Activated gamma-delta T cell (primary cell): Measurements from ENCODE around the gene DIO1.

Experiments used
- DNase-seq: peaks from one replicate; lab custom pipeline; 2025; lab: John Stamatoyannopoulos, UW

Gene DIO1

DNA sequence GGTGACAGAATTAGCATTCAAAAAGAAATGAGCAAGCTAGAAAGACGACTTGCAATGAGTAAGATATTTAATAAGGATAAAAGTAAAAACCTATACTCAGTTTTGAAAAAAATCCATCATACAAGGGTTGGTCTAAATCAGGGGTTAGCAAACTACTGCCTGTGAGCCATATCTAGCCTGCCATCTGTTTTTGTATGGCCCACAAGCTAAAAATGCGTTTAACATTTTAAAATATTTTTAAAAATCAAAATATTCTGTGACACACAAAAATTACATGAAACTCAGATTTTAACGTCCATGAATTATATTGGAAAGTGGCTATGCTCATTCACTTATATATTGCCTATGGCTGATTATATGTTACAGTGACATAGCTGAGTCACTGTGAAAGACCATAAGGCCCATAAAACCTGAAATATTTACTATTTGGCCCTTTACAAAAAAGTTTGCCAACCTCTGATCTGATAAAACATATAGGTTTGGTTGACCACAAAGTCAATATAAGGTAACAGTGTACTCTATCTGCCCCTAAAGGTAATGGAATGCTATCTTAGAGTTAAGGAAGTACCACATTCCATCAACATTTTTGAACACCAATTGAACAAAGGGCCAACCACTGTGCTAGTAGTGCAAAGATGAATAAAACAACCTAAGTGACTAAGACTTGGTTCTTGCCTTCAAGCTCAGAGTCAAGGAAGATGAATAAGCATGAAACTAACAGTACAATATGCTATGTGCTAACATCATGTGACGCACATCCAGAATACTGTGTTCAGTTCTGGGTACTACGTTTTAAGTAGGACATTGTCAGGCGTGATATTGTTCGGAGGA is 48.4 kb downstream of the DIO1 start:
- DNase-seq: no peak

DNA sequence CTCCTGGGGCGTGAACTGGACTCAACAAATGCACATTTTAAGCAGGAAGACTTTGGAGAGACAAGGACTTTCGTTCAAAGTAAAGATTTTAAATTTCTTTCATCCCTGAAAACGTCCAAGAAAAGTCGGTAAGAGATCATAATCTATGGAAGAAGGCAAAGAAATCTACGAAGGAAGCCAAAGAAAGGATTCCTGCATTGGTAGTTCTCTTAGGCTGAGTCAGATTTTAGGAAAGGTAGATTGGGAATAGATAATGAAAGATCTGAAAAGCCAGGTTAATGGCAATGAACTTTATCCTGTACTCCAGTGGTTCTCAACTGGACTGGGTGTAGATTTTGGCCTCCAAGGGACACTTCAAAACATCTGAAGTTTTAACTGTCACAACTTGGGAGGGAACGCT is 49.1 kb downstream of the DIO1 start:
- no peak for DNase-seq

DNA sequence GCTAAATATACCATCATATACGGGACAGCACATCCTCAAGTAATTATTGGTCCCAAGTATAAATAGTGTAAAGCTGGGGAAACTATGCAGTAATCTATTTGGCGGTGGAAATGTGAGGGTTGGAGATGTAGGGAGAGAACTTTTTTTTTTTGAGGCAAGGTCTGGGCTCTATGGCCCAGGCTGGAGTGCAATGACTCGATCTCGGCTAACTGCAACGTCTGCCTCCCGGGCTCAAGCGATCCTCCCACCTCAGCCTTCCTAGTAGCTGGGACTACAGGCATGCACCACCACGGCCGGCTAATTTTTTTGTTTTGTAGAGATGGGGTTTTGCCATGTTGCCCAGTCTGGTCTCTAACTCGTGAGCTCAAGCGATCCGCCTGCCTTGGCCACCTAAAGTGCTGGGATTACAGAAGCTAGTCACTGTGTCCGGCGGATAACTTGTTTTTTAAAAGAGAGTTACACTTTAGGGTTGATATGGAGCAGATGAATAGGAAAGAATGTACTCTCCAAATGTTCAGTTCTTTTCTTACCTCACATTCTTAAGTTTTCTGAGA is 49.6 kb downstream of the DIO1 start:
- DNase-seq: no peak

DNA sequence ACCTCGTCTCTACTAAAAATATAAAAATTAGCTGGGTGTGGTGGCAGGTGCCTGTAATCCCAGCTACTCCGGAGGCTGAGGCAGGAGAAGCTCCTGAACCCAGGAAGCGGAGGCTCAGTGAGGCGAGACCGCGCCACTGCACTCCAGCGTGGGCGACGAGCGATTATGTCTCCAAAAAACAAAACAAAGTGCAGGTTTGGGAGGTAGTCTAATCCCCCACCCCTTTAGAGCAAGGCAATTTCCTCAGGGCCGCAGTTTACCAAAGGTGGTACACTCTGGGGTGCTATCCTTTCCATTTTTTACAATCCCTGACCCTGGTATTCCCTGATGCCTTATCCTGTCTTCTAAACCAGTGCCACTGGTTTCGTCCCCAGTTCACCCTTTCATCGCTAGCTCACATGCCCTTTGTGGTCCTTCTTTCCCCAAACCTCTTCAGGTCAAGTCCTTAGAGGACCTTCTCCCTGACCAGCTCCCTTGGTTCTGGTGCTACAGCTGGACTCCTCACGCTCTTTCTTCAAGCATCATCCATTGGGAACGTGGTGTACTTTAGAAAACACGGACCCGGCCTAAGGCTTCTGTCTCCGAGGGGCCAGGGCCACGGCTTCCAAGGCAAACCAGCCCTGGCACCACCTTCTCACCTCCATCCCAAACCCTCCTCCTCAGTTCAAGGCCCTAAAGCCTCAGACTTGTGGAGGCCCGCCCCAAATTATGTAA is 50.6 kb downstream of the DIO1 start:
- no peak for DNase-seq

DNA sequence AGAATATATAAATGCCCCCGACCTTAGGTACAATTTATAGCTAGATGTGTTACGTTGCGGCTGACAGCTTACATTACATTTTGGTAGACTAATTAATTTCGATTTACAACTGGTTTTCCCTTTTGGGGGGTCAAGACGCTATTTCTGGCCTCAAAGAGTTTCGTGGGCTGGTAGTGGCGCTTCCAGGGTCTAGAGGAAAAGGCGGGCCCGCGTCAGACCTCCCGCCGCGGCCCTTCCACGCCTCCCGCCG is 51.1 kb downstream of the DIO1 start:
- no peak for DNase-seq

DNA sequence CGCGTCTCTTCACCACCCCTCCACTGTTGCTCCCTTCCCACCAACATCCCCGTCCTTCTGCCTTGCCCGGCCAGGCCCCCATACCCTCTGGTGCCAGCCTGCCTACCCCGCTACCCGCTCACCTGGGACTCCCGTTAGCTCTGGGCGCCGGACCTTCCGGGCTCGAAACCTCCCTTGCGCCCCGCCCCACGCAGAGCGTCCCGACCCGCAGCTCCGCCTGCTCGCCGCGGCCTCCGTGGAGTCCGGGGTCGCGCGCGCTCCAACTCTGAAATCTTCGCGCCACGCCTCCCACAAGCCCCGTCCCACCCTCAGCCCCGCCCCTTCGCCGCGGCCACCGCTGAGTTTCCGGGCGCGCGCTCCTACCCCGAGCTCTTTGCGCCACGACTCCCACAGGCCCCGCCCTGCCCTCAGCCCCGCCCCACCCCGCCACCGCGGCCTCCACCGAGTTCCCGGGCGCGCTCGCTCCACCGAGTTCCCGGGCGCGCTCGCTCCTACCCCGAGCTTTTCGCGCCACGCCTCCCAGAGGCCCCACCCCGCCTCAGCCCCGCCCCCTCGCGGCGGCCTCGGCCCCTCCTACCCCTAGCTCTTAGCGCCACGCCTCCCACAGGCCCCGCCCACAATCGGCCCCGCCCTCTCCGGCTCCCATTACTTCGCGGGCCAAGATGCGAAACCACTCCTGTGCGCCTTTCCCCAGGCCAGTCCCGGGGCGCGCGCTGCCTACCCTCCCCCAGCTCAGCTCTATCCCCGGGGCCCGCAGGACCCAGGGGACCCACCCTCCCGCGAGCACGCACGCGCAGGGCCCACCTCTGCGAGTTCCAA is 51.7 kb downstream of the DIO1 start, which contains the start of gene IFT25:
Gene IFT25 (minus strand): TSS at position 267 of the 819 bp plus-strand sequence. CDS start 5,617 bp downstream, outside the sequence.
- peak; percentile 100 for DNase-seq

DNA sequence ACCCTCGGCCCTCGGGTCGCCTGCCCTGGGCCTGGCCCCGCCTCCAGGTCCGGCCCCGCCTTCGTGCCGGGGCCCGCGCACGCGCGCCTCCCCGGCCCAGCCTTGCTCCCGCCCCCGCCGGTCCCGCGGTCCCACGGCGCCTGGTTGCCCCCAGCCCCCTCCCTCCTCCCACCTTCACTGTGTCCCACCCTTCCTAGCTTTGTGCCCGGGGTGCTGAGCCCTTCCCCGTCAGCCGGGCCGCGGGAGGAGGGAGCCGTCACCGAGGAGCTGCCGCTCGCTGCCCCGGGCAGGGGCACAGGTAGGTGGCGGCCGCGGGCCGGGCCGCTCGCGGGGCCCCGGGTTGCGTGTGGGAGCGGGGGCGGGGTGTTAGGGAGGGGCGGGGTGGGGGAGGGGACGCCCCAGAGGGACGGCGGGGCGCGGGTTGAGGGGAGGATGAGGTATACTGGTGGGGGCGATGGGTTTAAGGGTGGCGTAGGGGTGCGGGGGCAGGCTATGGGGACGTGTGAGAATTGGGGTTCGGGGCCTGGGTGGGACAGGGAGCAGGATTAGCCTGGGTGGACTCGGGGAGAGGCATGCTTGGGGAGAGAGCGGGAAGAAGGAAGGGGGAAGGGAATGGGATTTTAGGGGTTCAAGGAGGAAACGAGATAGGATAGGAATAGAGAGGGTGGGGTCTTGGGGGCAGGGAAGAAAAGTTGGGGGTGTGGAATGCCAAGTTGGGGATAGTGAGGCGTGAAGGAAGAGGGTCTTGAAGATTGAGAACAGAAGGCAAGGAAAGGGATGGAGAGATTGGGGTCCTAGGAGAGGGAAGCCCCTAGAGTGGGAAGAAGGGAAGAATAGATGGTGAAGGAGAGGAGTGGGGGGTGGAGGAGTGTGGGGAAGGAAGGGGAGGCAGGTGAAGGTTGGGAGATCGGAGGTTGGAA is 52.5 kb downstream of the DIO1 start, which contains the start of gene LRRC42:
Gene LRRC42 (plus strand): TSS at position 99 of the 920 bp plus-strand sequence. CDS start 5,650 bp downstream, outside the sequence.
- DNase-seq: peak; percentile 94

DNA sequence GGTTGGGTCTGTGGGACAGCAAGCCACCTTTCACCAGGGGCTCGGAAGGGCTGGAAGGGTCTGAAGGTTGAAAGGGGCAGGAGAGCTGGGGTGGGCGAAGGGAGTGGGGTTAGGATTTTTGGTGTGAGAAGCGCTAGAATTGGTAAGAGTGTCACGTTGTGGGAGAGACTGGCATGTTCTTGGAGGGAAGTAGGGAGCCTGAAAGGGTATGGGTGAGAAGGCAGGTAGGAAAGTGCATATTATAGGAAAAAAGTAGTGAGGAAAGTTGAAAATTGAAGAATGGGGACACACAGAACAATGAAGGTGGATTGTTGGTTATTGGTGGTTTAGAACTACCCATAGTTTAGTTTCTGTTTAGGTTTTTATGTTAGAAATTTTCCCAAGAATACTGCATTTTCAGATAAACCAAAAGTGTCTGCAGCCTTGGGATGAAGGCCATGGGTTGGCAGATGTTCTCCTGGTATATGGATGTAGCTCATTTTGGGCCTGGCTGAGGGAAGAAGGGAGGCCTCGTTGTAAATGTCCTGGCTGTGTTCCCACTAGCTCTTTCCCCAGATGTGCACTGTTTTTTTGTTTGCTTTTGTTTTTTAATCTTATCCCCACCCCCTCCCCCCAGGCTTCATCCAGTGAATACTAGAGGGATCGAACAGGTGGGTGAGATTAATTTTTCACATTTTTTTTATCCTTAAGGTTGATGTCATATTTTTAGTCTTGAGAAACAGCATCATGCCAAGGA is 53.4 kb downstream of the DIO1 start:
- no peak for DNase-seq

DNA sequence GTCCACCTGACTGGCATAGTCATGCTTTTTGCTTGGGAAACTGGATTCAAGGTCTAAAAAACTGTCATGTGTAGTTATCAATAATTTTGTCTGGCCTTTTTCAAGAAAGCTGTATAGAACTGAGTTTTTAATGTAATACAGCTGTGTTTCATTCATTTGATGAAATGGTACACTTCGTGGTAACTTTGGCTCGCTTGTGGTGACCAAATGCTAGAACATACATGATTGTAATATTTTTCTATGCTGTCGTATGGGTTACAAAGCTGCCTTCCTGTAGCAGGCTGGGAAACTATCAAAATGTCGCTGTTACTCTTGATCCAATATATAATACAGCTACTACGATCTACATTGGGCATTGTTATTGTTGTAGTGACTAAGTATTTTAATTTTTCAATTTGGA is 54.3 kb downstream of the DIO1 start:
- no peak for DNase-seq

DNA sequence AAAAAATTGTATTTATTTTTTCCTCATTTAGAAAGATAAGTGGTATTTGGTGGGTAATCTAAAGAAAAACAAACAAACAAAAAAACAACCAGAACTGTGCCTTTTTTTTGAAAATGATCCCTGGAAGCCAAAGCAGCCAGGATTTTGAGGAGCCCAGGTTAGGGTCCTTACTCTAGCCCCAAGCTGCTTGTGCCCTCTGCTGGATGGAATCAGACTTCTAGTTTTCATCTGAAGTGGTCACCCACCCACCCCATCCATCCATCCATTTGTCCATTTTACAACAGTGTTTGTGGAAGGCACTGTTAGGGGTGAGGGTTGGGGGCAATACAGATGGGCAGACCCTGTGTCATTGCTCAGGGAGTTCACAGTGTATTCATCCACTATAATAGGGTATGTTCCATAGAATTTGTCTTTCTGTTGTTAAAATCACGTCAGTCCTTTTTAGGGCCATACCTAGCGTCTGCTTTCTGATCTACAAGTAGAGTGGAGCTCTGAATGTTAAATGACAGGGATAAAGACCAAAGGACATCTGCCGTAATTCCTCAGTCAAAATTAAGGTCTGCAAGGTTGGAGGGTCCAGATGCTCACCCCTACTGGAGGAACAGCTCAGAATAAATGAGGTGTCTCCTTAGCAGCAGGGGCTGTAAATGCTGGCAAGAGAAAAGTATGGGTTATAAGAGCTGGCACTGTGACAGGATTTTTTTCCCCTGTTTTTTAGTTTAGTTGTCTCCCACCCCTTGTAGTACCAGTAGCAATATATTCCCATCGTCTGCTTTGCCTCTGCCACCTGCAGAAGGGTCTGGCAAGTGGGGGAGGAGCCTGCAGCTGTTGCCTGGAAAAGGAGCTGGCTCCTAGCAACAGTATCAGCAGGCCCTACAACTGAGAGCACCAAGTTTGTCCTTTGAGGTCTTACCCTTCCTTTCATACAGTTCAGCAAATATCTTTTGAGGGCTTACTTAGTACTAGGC is 55.3 kb downstream of the DIO1 start:
- DNase-seq: no peak

DNA sequence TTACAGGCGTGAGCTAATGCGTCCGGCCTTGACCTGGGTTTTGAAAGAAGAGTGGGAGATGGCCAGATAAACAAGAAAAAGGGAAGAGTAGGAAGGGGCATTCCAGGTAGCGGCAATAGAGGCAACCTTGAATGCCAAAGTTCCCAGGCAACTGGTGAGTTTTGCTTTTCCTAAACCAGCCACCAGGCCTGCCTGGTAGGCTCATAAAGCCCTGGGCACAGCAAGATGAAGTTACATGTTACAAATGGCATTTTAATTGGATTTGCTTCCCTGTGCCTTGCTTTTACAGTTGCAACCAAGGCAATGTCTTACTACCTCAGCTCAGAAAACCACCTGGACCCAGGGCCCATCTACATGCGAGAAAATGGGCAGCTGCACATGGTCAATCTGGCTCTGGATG is 57.7 kb downstream of the DIO1 start:
- DNase-seq: no peak

DNA sequence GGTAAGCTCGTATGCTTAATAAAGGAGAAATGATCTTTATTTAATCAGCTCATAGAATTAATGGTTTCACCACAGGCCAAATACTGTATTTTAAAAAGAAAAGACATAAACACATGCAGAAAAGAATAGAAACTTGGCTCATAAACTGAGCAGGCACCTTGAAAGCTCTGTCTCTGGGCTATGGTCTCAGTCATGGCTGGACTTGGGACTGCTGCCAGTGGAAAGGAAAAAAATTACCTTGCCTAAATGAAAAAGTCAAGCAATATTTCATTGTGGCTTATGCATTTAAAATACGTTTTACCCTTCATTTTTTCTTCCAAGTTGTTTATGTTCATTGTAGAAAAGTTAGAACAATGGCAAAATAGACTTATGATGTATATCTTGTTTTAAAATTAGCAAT is 60.1 kb downstream of the DIO1 start:
- no peak for DNase-seq

DNA sequence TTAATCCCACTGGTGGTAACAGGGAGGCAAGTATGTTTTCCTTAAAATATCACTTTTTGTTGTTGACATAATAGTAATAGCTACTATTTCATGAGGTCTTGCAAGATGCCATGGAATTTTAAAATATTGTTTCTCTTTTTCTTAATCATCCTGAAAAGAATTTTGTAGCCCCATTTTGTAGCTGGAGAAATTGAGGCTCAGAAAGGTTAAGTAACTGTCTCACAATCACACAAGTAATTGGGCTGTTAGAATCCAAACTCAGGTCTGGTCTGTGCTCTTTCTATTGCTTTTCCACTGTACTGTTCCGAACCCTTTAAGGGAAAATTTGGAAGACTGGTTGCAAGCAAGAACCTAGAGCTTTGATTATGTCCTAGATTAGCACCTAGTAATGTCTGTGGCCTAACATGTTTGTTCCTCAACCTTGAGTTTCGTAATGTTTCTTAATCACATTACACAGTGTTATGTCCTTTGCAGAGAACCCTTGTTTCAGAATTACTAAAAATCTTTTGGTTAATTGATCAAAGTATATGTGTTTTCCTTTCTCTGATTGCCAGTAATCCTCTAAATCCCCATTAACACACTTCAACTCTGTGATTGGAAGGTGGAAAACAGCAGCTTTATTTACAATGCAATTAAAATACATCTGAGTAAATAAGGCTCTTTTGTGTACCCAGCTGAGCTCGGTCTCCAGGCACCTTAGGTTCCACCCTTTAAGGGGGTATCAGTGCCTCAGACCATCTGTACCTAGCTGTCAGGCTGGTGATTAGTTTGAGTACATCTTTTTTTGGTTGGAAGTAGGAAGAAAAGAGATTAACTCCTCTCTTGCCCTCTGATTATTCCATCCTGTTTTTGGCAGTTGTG is 62.6 kb downstream of the DIO1 start:
- no peak for DNase-seq

DNA sequence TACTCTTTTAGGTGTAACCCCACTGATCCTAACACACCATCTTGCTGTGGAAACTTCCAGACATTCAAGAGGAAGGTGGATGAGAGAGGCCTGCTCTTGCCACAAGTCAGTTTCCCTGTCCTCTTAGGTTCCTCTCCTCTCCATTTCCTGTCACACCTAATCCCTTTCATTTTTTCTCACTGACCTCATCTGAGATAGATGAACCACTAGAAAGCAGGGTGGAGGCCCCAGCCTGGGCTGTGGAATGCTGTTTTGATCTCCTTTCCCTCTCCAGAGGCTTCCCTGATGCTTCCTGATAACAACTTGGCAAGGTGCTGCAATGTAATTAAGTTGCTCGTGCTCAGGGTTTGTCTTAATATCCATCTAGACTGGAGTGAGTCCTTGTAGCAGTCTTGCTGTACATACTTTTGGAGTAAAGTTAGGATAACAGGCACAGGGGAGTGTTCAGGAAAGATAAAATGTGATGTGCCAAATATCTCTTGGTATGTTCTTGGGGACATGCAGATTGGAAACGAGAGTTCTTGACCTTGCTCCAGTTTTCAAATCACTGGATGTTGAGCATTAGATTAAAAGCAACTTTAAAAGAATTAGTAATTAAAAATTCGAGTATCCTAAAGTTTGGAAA is 63.3 kb downstream of the DIO1 start:
- DNase-seq: no peak

DNA sequence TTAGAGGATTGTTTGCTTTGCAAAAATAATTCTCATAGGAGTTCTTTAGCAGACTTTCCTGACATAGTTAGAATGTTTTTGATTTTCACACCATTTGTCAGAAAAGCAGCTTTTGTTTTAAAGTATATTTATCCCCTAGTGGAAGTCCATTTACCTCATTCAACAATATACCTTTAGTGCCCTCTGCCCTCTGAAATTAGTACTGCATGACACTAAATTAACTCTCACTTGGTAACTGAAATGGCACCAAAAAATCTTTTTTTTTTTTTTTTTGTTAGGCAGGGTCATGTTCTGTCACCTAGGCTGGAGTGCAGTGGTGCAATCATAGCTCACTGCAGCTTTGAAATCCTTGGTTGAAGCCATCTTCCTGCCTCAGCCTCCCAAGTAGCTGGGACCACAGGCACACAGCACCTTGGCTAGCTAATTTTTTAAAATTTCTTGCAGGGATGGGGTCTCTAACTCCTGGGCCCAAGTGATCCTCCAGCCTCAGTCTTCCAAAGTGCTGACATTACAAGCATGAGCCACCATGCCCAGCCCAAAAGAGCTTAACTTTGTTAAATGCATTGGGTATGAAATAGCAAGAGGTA is 65.8 kb downstream of the DIO1 start:
- no peak for DNase-seq
